Activated naive CD4-positive, alpha-beta T cell treated with anti-CD3 and anti-CD28 coated beads, Interleukin-2, amount 10 ng/mL, durations not matched to agents 7 days and 5 days (primary cell): ENCODE data around the gene DR1.
"Not testable (repeated sequence)": the region's sequence is repeated elsewhere in the genome, so short reads cannot be mapped to it uniquely, and the experiment has no call there.

Experiments used
- CTCF ChIA-PET: fragments of 350-600 bp; sonication (Branson Sonifier 250); formaldehyde crosslinking; loops from one replicate; lab custom pipeline; 2021; ENCODE audit warnings: antibody characterized with exemption; lab: Charles Lee
- DNase-seq: peaks from one replicate; pipeline ENCODE4 v3.0.0-alpha.2; 2020
- H3K27ac Mint-ChIP-seq: one replicate; pipeline ENCODE4 v1.8.0; 2021; ENCODE audit warnings: mild to moderate bottlenecking, moderate library complexity, mixed read lengths
- H3K27me3 Mint-ChIP-seq: one replicate; pipeline ENCODE4 v1.8.0; 2021; ENCODE audit warnings: mild to moderate bottlenecking, mixed read lengths
- H3K36me3 Mint-ChIP-seq: one replicate; pipeline ENCODE4 v1.8.0; 2021; ENCODE audit warnings: mixed read lengths
- H3K4me1 Mint-ChIP-seq: one replicate; pipeline ENCODE4 v1.8.0; 2021; ENCODE audit warnings: mixed read lengths
- H3K4me3 Mint-ChIP-seq: one replicate; pipeline ENCODE4 v1.8.0; 2021; ENCODE audit warnings: mild to moderate bottlenecking, moderate library complexity, mixed read lengths
- H3K9me3 Mint-ChIP-seq: one replicate; pipeline ENCODE4 v1.8.0; 2021; ENCODE audit warnings: mixed read lengths

DR1 gene

DNA sequence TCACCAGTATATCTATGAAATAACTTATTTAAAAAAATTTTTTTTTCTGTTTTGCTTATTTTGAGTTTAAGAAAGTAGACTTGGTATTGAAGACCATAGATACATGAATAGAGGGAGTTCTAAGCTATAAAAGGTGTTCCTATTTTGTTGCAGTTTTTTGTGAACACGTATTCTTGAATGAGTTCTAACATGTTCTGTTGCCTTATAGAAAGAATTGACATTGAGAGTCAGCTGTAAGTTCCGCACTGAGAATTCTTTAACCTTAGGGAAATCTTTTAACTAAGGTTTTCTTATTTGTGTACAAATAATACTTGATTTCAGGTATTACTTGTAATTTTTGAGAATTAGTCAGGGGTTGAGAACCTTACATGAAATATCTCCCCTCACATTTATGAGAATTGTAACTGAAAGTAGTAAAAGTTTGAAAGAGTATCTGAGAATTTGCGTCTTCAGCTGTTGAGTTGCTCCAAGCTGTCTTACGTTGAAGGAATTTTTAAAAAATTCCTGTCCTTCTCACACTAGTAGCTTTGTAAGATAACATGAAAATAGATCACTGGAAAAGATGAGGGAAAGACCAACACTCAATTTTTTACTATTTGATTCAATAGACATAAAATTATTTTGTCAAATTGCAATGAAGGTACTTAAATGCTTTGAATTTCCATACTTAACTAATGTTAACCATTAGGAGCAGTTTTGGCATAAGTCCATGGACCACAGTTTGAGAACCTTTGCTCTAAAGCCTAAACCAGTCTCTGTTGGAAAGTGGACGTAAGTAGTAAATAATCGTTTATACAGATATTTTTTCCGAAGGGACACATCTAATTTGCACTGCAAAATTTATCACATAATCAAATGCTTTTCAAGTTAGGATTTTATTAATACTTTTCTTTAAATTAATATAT, 3.8 kb downstream of the DR1 start:
- CTCF ChIA-PET: no interaction called here
- Mint-ChIP-seq H3K4me3 (peak overlapping the region; percentile 94), H3K36me3 (peaks cover 42% of the 10 kb centered on the region), H3K27me3 (no peaks in the 10 kb centered on the region), H3K27ac (peak overlapping the region; percentile 73), H3K4me1 (peaks cover 41% of the 10 kb centered on the region), H3K9me3 (no peaks in the 10 kb centered on the region)
- no peak for DNase-seq

DNA sequence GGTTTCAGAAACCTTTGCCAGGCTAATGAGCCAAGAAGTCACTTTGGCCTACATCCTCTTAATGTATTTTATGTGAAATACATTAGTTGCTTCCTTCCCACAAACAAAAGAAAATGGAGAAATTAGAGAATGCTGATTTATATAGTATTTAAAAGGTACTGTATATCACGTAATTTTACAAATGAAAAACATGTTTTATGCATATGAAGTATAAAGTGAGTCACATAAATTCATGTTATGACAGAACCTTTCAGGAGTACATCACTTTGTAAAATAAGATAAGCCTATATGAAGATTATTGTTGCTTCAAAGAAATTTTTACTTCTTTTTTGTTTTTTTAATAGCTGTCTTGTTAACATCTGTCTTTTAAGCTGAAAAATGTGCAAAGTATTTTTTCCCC, 4.6 kb downstream of the DR1 start:
- CTCF ChIA-PET: no interaction called here
- no peak for DNase-seq

DNA sequence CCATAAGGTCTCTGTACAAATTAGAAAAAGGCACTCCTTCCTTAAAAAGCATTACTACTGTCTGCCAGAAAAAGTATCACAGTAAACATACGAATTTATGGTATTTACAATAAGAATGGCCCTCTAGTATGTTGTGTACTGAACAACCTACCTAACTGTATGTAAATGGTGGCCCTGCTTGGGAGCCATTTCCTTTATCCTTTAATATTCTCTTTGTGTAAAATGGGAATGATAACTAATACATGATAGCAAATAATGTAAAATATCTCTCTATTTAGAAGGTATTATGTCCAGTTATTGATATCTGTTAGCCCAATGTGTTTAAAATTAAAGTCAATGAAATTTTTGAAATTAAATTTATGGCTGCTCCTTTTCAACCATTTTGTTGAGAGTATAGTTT, 5.2 kb downstream of the DR1 start:
- H3K4me3 Mint-ChIP-seq: no peak overlapping the region
- H3K4me1 Mint-ChIP-seq: peaks cover 48% of the 10 kb centered on the region
- H3K27ac Mint-ChIP-seq: no peak overlapping the region
- no peaks in the 10 kb centered on the region for H3K9me3 Mint-ChIP-seq
- H3K36me3 Mint-ChIP-seq: peaks cover 47% of the 10 kb centered on the region
- H3K27me3 Mint-ChIP-seq: no peaks in the 10 kb centered on the region
- DNase-seq: no peak
- CTCF ChIA-PET: interaction anchor here (1.6 kb wide), 1 partner anchor 46 kb away, joined by 4 read pairs; no protein-coding TSS in a partner anchor

More for the DNA sequence above, 4.6 kb downstream of the DR1 start:
- Mint-ChIP-seq H3K27ac (no peak overlapping the region), H3K27me3 (no peaks in the 10 kb centered on the region), H3K36me3 (peaks cover 45% of the 10 kb centered on the region), H3K4me1 (peaks cover 43% of the 10 kb centered on the region), H3K9me3 (no peaks in the 10 kb centered on the region), H3K4me3 (peak overlapping the region; percentile 50)

DNA sequence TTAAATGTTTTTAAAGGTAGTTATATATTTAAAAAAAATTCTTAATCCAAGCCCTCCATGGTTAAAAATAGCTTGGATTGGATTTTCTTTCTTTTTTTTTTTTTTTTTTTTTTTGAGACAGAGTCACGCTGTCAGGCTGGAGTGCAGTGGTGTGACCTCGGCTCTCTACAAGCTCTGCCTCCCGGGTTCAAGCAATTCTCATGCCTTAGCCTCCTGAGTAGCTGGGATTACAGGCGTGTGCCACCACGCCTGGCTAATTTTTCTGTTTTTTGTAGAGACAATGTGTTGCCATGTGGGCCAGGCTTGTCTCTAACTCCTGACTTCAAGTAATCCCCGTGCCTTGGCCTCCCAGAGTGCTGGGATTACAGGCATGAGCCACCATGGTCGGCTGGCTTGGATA, 5.6 kb downstream of the DR1 start:
- H3K27me3 Mint-ChIP-seq: not testable (repeated sequence)
- peaks cover 49% of the 10 kb centered on the region for H3K4me1 Mint-ChIP-seq

DNA sequence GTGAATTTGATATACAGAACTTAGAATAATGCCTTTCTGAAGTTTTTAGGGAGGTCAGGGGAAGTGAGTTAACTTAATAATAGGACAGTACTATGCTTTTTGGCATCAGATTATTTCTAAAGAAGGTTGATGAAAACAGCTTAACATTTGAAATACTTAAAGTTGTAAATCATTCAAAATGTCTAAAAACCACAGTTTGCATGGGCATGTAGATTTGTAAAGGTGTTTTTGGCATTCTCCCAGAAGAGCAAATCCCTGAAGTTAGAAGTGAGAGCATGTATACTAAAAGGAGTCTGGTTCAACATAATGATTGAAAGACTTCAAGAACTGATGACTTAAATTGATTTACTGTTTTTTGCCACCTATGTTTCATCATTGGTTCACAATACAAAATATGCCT, 6.7 kb downstream of the DR1 start:
- peak overlapping the region; percentile 35 for H3K27ac Mint-ChIP-seq
- peaks cover 53% of the 10 kb centered on the region for H3K4me1 Mint-ChIP-seq
- no peak overlapping the region for H3K4me3 Mint-ChIP-seq
- CTCF ChIA-PET: interaction anchor here (1.6 kb wide), 1 partner anchor 48 kb away, joined by 4 read pairs; no protein-coding TSS in a partner anchor
- H3K9me3 Mint-ChIP-seq: no peaks in the 10 kb centered on the region
- no peaks in the 10 kb centered on the region for H3K27me3 Mint-ChIP-seq
- DNase-seq: no peak
- peaks cover 41% of the 10 kb centered on the region for H3K36me3 Mint-ChIP-seq

More for the DNA sequence above, 5.6 kb downstream of the DR1 start:
- DNase-seq, H3K9me3 Mint-ChIP-seq, H3K27ac Mint-ChIP-seq, H3K4me3 Mint-ChIP-seq: not testable (repeated sequence)
- peaks cover 46% of the 10 kb centered on the region for H3K36me3 Mint-ChIP-seq
- CTCF ChIA-PET: interaction anchor here (1.0 to 1.6 kb wide), 2 partner anchors 47 to 272 kb away, joined by 4 to 5 read pairs; no protein-coding TSS in a partner anchor

DNA sequence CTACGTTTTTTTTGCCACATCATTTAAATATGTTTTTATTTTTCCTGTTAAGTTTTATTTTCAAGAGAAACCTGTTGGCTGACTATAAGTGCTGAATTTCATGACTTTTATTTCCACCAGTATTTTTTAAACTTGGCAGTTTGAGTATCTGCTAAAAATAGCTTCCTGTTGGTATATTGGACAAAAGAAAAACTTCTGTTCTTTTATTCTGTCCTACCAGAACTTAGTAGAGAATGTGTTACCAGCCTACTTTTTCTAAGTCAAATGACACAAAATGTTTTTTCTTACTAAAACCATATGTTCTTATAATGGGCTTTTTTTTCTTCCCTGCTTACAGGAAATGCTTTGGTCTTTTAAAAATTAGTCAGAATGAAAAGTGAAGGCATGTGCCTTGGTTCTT, 7.6 kb downstream of the DR1 start:
- no peaks in the 10 kb centered on the region for H3K27me3 Mint-ChIP-seq
- H3K4me1 Mint-ChIP-seq: peaks cover 60% of the 10 kb centered on the region

DNA sequence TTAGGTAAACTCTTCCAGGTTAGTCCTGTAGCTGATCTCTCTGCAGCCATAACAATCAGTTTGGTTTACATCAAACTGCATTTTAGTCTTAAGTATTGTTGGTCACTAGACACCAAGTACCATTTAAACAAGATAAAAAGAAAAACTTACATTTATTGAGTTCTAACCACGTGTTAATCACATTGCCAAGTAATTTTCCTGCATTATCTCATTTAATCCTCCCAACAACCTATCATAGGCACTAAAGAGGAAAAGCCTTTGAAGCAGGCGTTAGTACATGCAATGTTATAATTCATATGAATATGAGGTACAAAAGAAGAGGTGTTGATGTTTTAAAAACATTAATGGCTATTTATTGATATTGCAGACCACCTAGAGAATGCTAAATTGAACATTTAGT, 9.0 kb downstream of the DR1 start:
- Mint-ChIP-seq H3K4me3 (no peak overlapping the region), H3K4me1 (peaks cover 66% of the 10 kb centered on the region), H3K36me3 (peaks cover 47% of the 10 kb centered on the region), H3K27ac (no peak overlapping the region), H3K27me3 (no peaks in the 10 kb centered on the region), H3K9me3 (no peaks in the 10 kb centered on the region)
- CTCF ChIA-PET: interaction anchor here (0.8 to 1.7 kb wide), 2 partner anchors 50 to 274 kb away, joined by 3 to 6 read pairs; no protein-coding TSS in a partner anchor
- DNase-seq: no peak

More for the DNA sequence above, 7.6 kb downstream of the DR1 start:
- no peak for DNase-seq
- CTCF ChIA-PET: no interaction called here
- Mint-ChIP-seq H3K36me3 (peaks cover 44% of the 10 kb centered on the region), H3K27ac (peak overlapping the region; percentile 14), H3K4me3 (no peak overlapping the region), H3K9me3 (no peaks in the 10 kb centered on the region)

DNA sequence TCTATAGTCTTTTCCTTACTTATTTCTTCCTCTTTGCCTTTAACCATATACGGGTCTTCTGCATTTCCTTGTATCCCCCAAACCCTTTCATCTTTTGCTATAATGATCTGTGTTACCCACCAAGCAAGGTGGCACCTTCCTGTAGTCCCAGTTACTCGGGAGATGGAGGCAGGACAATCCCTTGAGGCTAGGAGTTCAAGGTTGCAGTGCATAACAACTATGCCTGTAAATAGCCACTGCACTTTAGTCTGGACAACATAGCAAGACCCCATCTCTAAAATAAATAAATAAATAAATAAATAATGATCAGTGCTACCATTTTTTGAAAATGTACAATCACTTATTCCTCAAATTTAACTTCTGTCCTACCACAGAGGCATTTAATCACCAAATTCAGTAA, 11.5 kb downstream of the DR1 start:
- DNase-seq: no peak
- H3K27ac Mint-ChIP-seq: no peak overlapping the region
- no peaks in the 10 kb centered on the region for H3K9me3 Mint-ChIP-seq
- H3K36me3 Mint-ChIP-seq: peaks cover 52% of the 10 kb centered on the region
- H3K27me3 Mint-ChIP-seq: no peaks in the 10 kb centered on the region
- H3K4me3 Mint-ChIP-seq: no peak overlapping the region
- CTCF ChIA-PET: no interaction called here
- peaks cover 59% of the 10 kb centered on the region for H3K4me1 Mint-ChIP-seq

DNA sequence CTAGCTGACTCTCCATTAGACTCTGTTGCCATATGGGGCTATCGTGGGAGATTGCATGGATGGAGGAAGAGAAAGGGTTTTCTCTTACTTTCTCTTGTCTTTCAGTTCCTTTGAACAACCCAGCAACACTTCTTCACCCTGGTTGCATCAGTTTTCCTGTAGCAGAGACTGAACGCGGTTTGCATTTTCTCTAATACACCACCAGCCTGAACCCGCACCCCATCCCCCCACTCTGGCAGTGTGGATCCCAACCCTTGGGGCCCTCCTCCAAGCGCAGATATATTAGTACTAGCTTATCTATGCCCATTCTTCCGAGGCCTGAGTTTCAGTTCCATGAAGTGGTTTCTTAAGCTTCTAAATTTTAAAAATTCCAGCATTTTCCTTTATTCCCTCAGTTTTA, 12.6 kb downstream of the DR1 start:
- Mint-ChIP-seq H3K4me3 (no peak overlapping the region), H3K4me1 (peaks cover 50% of the 10 kb centered on the region), H3K9me3 (no peaks in the 10 kb centered on the region), H3K36me3 (peaks cover 53% of the 10 kb centered on the region), H3K27me3 (no peaks in the 10 kb centered on the region), H3K27ac (peak overlapping the region; percentile 15)
- CTCF ChIA-PET: no interaction called here
- DNase-seq: no peak

DNA sequence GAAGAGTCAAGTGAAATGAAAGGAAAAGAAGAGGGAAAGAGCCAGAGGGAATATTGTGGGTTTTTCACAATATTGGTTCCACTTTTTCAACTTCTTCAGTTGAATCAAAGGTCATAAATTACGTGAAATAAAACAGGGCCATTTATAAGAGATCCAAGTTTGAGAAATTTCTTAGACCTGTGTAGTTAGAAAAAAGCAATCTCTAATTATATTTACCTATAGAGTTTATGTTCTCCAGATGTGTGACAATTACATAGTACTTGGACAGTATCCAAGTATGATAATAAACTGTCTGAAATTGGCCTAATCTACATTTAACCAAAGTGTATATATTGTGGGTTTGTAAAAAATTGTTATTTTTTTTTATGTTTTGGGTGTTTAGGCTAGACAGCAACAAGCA, 14.4 kb downstream of the DR1 start:
- CTCF ChIA-PET: interaction anchor here (0.6 kb wide), 2 partner anchors 12 to 509 kb away, joined by 3 read pairs; no protein-coding TSS in a partner anchor
- Mint-ChIP-seq H3K4me1 (peaks cover 42% of the 10 kb centered on the region), H3K36me3 (peaks cover 63% of the 10 kb centered on the region)

DNA sequence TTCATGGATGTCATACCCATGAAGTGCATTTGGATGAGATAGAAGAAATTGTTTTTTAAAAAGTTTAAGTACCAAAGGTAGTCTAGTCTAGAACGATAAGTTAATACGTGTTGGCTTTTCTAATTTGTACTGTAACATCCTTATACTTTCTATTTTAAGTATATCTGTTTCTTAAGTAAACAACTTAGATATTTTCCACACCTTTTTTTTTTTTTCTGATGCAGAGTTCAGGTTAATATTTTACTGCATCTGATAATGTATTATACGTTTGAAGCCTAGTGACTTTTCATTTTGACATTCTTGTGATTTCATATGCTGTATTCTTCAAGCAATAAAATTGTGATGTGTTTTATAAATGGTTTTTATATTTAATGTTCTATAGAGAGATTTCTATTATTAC, 16.5 kb downstream of the DR1 start:
- Mint-ChIP-seq H3K27ac (no peak overlapping the region), H3K36me3 (peaks cover 68% of the 10 kb centered on the region), H3K27me3 (no peaks in the 10 kb centered on the region), H3K4me1 (peaks cover 31% of the 10 kb centered on the region), H3K4me3 (no peak overlapping the region), H3K9me3 (no peaks in the 10 kb centered on the region)
- CTCF ChIA-PET: no interaction called here
- DNase-seq: no peak

More for the DNA sequence above, 14.4 kb downstream of the DR1 start:
- DNase-seq: no peak
- no peak overlapping the region for H3K4me3 Mint-ChIP-seq
- H3K27ac Mint-ChIP-seq: no peak overlapping the region
- H3K9me3 Mint-ChIP-seq: no peaks in the 10 kb centered on the region
- no peaks in the 10 kb centered on the region for H3K27me3 Mint-ChIP-seq

DNA sequence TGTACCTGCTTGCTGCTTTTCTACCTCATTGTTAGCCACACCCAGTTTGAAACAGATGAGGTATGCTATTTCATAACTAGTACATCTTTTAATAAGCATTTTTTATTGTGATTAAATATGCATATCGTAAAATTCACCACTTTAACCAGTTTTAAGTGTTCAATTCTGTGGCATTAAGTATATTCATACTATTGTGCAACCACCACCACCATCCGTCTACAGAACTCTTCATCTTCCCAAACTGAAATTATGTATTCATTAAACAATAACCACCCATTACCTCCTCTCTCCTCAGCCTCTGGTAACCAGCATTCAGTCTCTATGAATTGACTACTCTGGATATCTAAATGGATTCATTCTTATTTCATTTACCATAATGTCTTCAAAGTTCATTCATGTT, 20.1 kb downstream of the DR1 start:
- Mint-ChIP-seq H3K4me1 (peaks cover 3% of the 10 kb centered on the region), H3K4me3 (no peak overlapping the region), H3K9me3 (no peaks in the 10 kb centered on the region), H3K27me3 (no peaks in the 10 kb centered on the region), H3K27ac (no peak overlapping the region), H3K36me3 (peaks cover 62% of the 10 kb centered on the region)
- CTCF ChIA-PET: no interaction called here
- DNase-seq: no peak

DNA sequence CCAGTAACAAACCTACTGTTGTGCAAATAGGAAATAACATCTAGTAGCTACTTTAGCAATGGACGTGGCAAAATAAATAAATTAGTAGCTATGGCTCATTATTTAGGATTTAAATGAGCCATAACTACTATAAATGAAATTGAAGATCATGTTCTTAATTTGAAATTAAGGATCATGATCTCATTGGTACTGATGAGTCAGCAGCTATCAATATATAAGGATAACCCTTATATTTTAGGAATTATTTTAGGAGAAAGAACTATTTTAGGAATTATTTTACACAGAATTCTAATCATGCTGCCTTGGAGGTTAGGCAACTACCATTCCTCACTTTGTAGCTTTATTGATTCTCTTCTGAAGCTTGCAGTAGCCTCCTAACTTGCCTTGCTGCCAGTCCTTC, 24.0 kb downstream of the DR1 start:
- no peak overlapping the region for H3K27ac Mint-ChIP-seq
- H3K27me3 Mint-ChIP-seq: no peaks in the 10 kb centered on the region
- CTCF ChIA-PET: no interaction called here
- no peak for DNase-seq
- H3K4me1 Mint-ChIP-seq: no peaks in the 10 kb centered on the region
- no peak overlapping the region for H3K4me3 Mint-ChIP-seq
- peaks cover 52% of the 10 kb centered on the region for H3K36me3 Mint-ChIP-seq
- H3K9me3 Mint-ChIP-seq: no peaks in the 10 kb centered on the region

DNA sequence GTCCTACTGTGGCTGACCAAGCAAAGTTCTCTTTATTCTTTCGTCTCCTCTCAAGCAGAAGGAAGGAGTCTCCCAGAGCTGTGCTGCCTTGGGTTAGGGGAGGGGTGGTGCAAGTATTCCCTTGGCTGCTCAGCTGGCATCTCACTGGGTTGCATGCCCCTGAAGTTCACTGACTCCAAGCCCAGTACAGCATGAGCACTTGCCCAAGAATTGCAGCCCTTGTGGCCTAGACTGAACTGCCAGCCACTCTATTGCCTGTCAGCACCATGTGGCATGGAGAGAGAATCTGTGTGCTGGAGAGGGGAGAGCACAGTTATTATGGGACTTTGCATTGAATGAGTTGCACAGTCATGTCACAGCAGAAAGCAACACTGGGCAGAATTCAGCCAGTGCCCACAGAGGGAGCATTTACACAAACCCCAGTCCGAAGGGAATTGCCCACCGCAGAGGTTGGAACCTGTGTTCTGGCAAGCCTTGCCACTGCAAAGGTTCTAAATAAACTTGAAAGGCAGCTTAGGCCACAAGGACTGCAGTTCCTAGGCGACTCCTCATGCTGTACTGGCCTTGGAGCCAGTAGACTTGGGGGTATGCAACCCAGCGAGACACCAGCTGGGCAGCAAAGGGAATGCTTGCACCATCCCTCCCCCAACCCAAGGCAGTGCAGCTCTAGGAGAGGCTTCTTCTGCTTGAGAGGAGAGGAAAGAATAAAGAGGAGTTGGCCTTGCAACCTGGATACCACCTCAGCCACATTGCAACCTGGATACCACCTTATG, 28.8 kb downstream of the DR1 start:
- H3K27me3 Mint-ChIP-seq: no peaks in the 10 kb centered on the region
- H3K36me3 Mint-ChIP-seq: peaks cover 31% of the 10 kb centered on the region
- H3K4me3 Mint-ChIP-seq: no peak overlapping the region
- H3K9me3 Mint-ChIP-seq: peaks cover 21% of the 10 kb centered on the region
- no peak for DNase-seq
- no peaks in the 10 kb centered on the region for H3K4me1 Mint-ChIP-seq
- no peak overlapping the region for H3K27ac Mint-ChIP-seq
- CTCF ChIA-PET: interaction anchor here (0.8 kb wide), 1 partner anchor 50 kb away, joined by 4 read pairs; no protein-coding TSS in a partner anchor
